Panc1 (cell line): ENCODE results near the gene ZBTB7C. TPM values are rescaled to one million over a fixed set of nuclear protein-coding genes. Genes with fewer than 3 reads are reported as not detected.

Experiments
- ATAC-seq: fragments of 200-7000 bp; cut with Tn5 transposase; 2 replicates; pipeline ENCODE4 v1.9.1; 2020; ENCODE audit warnings: mild to moderate bottlenecking, moderate library complexity
- BruUV-seq: library from RNA; stranded (reverse); fragments of 400-500 nt; replicated peaks from 2 replicates; lab custom pipeline; 2021; lab: Mats Ljungman, UMichigan
- CTCF ChIA-PET: fragments of 300-600 bp; sonication (Branson Sonifier 250); formaldehyde crosslinking; loops from one replicate; lab custom pipeline; 2022; ENCODE audit warnings: antibody characterized with exemption; lab: Charles Lee
- POLR2A ChIA-PET: fragments of 300-600 bp; sonication (Branson Sonifier 250); formaldehyde crosslinking; loops from one replicate; lab custom pipeline; 2022; ENCODE audit warnings: antibody characterized with exemption; lab: Charles Lee
- DNase-seq: peaks from one replicate; pipeline ENCODE4 v3.0.0-alpha.2; 2010; ENCODE audit warnings: low read depth, low spot score
- H3K27ac ChIP-seq: 2 replicates; pipeline ENCODE4 v1.5.1; 2011; ENCODE audit warnings: mild to moderate bottlenecking, low read length, inconsistent platforms
- H3K27me3 ChIP-seq: fragments of 200-500 bp; sonication (Bioruptor generic); 2 replicates; pipeline ENCODE4 v1.6.0; 2014; ENCODE audit warnings: low read length, inconsistent platforms; ENCODE audit not compliant: control insufficient read depth, insufficient read depth
- H3K36me3 ChIP-seq: fragments of 200-500 bp; sonication (Bioruptor generic); 2 replicates; pipeline ENCODE4 v1.5.1; 2014; ENCODE audit warnings: inconsistent platforms, mild to moderate bottlenecking, low read length, moderate library complexity; ENCODE audit not compliant: control insufficient read depth, insufficient read depth
- H3K4me1 ChIP-seq: 2 replicates; pipeline ENCODE4 v1.5.1; 2011; ENCODE audit warnings: inconsistent platforms, mild to moderate bottlenecking, low read length, moderate library complexity; ENCODE audit not compliant: control insufficient read depth, insufficient read depth
- H3K4me3 ChIP-seq, 2 experiments: 2 replicates each; pipeline ENCODE4 v1.5.1; 2011 to 2012; ENCODE audit warnings: low read depth in 2 of 2, low read length in 2 of 2, mild to moderate bottlenecking in 2 of 2, inconsistent platforms in 1 of 2, moderate library complexity in 1 of 2
- H3K9me3 ChIP-seq: fragments of 200-500 bp; sonication (Bioruptor generic); 2 replicates; pipeline ENCODE4 v1.5.1; 2014; ENCODE audit warnings: low read depth, mild to moderate bottlenecking, inconsistent platforms, low read length, moderate library complexity; ENCODE audit not compliant: control insufficient read depth, insufficient read depth
- POLR2AphosphoS5 ChIP-seq: IDR thresholded peaks from 2 replicates; pipeline ENCODE4 v1.6.1; 2012; ENCODE audit warnings: mild to moderate bottlenecking, low read depth, low read length, moderate library complexity
- SIN3A ChIP-seq: IDR thresholded peaks from 2 replicates; pipeline ENCODE4 v1.6.1; 2012; ENCODE audit warnings: low read depth, mild to moderate bottlenecking, low read length, moderate library complexity, borderline replicate concordance; ENCODE audit not compliant: insufficient read depth
- TCF7L2 ChIP-seq: IDR thresholded peaks from 2 replicates; pipeline ENCODE4 v1.6.1; 2011; ENCODE audit warnings: mild to moderate bottlenecking, low read depth, low read length, inconsistent platforms
- in situ Hi-C: cut with HindIII; loops from 2 replicates; pipeline ENCODE4 v1.10.0; 2016; ENCODE audit warnings: low sequenced_read_pairs, low pct_unique_long_range_greater_than_20kb
- intact Hi-C: fragments of 100-400 bp; cut with micrococcal nuclease; formaldehyde crosslinking; loops from one replicate; pipeline ENCODE4 v1.10.0; 2022; ENCODE audit not compliant: unreplicated experiment
- total RNA-seq: library from RNA; stranded (reverse); gene quantifications from one replicate; pipeline ENCODE4 v1.2.1, GENCODE V29; 2021; ENCODE audit not compliant: unreplicated experiment
- TF ChIP-seq, protein P1 (sequence below): fragments of 450-650 bp; IDR thresholded peaks from 2 replicates; pipeline ENCODE4 v1.5.1; 2017; ENCODE audit warnings: mild to moderate bottlenecking
- TF ChIP-seq, protein P2 (sequence below), 2 experiments: IDR thresholded peaks; 2 replicates each; pipeline ENCODE4 v1.6.1; 2011 to 2012; ENCODE audit warnings: low read depth in 2 of 2, control low read depth in 1 of 2, low read length in 1 of 2, mild to moderate bottlenecking in 1 of 2, moderate library complexity in 1 of 2; ENCODE audit not compliant: insufficient read depth in 1 of 2

Gene ZBTB7C
- total RNA-seq, 1 experiment from 2014 or later = 0.03 TPM

- intact Hi-C loops = no loop called here
- ChIA-PET POLR2A (no interaction called here), CTCF (no interaction called here)
- BruUV-seq = no TSS peak
- in situ Hi-C loops = no loop called here
- H3K27me3 ChIP-seq = no peaks in the 10 kb centered on the region
- H3K36me3 ChIP-seq = no peaks in the 10 kb centered on the region
- H3K4me1 ChIP-seq = no peaks in the 10 kb centered on the region
- no peak overlapping the region for H3K27ac ChIP-seq
- no peak overlapping the region for H3K4me3 ChIP-seq
- ATAC-seq (no peak), DNase-seq (no peak)
- TF ChIP-seq, protein P1, sequence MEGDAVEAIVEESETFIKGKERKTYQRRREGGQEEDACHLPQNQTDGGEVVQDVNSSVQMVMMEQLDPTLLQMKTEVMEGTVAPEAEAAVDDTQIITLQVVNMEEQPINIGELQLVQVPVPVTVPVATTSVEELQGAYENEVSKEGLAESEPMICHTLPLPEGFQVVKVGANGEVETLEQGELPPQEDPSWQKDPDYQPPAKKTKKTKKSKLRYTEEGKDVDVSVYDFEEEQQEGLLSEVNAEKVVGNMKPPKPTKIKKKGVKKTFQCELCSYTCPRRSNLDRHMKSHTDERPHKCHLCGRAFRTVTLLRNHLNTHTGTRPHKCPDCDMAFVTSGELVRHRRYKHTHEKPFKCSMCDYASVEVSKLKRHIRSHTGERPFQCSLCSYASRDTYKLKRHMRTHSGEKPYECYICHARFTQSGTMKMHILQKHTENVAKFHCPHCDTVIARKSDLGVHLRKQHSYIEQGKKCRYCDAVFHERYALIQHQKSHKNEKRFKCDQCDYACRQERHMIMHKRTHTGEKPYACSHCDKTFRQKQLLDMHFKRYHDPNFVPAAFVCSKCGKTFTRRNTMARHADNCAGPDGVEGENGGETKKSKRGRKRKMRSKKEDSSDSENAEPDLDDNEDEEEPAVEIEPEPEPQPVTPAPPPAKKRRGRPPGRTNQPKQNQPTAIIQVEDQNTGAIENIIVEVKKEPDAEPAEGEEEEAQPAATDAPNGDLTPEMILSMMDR = no peak
- no peaks in the 10 kb centered on the region for H3K9me3 ChIP-seq
Observed at GRCh38 chr18:48304906-48305693, 104.1 kb downstream of the ZBTB7C start.

GRCh38 chr18:48303883-48304282 lies 105.3 kb downstream of the ZBTB7C start:
- Histone ChIP-seq H3K4me3 (no peak overlapping the region), H3K36me3 (no peaks in the 10 kb centered on the region), H3K27me3 (no peaks in the 10 kb centered on the region; the same call in 1 of the 2 replicates), H3K4me1 (no peaks in the 10 kb centered on the region), H3K27ac (no peak overlapping the region), H3K9me3 (no peaks in the 10 kb centered on the region)
- POLR2A ChIA-PET = no interaction called here
- CTCF ChIA-PET = no interaction called here
- intact Hi-C loops = no loop called here
- no peak for DNase-seq
- BruUV-seq = no TSS peak
- no peak for ATAC-seq
- in situ Hi-C loops = no loop called here
- TF ChIP-seq, protein P1 = no peak
- TF ChIP-seq, protein P2, sequence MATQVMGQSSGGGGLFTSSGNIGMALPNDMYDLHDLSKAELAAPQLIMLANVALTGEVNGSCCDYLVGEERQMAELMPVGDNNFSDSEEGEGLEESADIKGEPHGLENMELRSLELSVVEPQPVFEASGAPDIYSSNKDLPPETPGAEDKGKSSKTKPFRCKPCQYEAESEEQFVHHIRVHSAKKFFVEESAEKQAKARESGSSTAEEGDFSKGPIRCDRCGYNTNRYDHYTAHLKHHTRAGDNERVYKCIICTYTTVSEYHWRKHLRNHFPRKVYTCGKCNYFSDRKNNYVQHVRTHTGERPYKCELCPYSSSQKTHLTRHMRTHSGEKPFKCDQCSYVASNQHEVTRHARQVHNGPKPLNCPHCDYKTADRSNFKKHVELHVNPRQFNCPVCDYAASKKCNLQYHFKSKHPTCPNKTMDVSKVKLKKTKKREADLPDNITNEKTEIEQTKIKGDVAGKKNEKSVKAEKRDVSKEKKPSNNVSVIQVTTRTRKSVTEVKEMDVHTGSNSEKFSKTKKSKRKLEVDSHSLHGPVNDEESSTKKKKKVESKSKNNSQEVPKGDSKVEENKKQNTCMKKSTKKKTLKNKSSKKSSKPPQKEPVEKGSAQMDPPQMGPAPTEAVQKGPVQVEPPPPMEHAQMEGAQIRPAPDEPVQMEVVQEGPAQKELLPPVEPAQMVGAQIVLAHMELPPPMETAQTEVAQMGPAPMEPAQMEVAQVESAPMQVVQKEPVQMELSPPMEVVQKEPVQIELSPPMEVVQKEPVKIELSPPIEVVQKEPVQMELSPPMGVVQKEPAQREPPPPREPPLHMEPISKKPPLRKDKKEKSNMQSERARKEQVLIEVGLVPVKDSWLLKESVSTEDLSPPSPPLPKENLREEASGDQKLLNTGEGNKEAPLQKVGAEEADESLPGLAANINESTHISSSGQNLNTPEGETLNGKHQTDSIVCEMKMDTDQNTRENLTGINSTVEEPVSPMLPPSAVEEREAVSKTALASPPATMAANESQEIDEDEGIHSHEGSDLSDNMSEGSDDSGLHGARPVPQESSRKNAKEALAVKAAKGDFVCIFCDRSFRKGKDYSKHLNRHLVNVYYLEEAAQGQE (IDR thresholded peaks at IDR 0.05; ENCODE audit: insufficient read depth in 1 of 2, low read depth in 2 of 2, low read length in 1 of 2) = no peak
- TF ChIP-seq TCF7L2 (no peak), POLR2AphosphoS5 (no peak), SIN3A (no peak)
